Right hindlimb (tissue), 1 donor: ENCODE results near the gene SPOCK1.
"Not testable (repeated sequence)": the region's sequence is repeated elsewhere in the genome, so short reads cannot be mapped to it uniquely, and the experiment has no call there.

Experiments used
- DNase-seq: peaks from one replicate; pipeline ENCODE4 v3.0.0-alpha.2; 2018

Gene SPOCK1

DNA sequence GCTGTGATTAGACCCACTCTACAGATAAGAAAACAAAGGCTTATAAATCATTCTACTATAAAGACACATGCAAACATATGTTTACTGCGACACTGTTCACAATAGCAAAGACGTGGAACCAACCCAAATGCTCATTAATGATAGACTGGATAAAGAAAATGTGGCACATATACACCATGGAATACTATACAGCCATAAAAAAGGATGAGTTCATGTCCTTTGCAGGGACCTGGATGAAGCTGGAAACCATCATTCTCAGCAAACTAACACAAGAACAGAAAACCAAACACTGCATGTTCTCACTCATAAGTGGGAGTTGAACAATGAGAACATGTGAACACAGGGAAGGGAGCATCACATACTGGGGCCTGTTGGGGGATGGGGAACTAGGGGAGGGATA, 240.0 kb downstream of the SPOCK1 start:
- not testable (repeated sequence) for DNase-seq

DNA sequence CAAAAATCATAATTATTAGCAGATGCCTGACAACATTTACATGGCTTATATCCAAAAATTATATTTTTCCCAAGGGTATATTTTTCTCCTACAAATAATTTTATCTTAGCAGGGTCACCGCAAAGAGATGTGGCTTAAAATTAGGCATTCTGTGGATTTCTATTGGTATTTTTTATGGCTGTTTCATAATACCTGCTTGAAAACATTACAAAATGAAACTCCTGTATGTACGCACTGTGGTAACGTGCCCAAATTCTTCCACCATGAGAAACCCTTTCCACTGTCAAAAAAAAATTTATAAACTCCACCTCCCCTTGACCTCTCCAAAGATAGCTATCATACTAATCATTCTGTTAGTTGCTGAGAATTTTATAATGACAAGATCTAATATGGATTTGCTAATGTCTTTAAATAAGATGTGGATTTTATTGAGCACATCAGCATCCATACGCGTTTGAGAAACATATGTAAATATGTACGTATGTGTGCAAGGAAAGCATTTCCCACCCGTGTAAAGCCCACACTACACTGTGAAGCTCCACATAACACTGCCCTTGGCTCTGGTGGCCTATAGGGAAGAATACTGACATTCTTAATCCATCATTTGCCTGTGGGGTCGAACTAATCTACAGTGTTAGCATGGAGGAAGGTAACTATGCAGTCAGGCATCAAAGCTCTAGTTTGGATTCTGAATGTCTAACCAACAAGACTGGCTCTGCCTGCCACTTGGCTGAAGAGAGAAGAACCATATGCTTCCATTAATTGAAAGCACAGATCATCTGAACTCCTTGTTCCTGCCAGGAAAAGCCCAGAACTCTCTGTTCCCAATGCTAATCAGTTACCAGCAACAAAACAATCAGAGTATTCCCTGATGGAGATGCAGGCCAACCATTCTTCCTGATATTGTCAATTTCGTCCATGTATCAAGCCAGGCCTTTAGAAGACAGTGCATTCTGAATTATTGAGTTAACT, 244.7 kb downstream of the SPOCK1 start:
- DNase-seq: no peak

DNA sequence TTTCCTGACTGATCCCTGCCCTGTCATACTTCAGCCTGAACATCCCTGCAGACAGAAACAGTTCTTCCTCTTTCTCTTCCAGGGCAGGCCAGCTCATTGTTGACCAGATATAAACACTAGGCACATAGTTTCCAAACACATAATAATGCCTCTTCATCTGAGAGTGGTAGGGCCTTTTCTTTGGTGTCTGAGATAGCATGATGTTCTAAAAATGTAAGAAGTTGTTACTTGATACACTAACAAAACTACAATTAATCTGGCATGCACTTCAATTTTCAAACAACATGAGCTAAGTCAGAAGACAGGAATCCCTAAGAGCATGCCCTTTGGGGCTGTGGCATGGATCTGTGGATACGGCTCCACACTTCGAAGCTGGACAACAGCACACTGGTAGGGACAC, 246.6 kb downstream of the SPOCK1 start:
- DNase-seq: no peak

DNA sequence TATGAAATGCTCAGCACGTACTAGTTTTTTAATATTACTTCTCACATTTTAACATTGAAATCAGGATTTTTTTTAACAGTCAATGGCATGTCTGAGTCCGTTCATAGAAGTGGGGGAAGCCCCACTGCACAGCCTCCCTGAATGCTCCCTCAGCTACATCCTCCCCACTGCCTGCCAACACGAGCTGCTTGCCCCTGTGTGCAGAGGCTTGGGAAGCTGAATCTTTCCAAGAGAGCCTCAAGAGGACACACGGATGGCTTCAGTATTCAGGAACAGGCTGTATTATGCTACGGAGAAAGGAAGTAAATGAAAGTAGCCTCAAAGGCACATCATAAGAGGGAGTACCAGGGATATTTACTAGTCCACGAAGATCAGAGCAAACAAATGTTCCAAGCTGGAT, 248.7 kb downstream of the SPOCK1 start:
- no peak for DNase-seq

DNA sequence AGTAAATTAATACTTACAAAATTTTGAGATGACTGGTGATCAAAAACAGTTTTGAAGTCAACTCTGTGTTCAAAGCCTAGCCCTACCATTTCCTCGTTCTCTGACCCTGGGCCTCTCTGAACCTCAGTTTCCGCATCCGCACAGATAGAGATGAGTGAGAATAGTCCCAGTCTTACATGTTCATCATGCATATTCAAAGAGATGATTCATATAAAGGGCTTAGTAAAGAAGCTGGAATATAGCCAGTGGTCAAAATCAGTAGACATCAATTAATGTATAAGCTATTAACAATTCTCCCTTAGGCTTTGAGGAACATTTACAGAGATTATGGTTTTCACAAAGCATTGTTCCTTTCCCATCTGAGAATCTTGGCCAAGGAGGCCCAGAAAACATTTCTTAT, 250.6 kb downstream of the SPOCK1 start:
- no peak for DNase-seq

DNA sequence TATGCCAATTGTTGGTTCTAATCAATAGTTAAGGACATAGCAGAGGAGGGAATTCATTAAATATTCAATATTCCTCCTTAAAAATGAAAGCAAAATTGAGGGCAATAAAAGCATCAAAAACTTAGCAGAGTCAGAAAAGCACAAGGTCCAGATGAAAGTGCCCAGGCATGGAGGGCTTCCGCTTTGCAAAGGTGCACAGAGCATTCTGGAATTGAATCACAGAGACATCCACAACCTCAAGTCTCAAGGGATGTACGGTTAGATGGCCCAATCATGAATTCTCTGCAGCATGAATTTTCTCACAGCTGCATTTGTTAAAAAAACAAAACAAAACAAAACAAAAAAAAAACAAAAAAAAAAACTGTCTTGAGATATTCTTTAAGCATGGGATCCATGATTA, 253.7 kb downstream of the SPOCK1 start:
- no peak for DNase-seq

DNA sequence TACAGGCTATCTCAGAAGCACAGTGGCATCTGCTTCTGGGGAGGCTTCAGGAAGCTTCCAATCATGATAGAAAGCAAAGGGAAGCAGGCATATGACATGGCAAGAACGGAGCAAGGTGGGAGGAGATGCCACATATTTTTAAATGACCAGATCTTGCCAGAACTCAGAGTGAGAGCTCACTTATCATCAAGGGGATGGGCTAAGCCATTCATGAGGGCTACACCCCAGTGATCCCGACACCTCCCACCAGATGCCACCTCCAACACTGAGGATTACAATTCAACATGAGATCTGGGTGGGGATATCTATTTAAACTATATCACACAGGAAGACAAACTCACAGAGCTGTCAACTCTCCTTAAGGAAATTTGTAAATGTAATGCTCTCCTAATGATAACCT, 258.8 kb downstream of the SPOCK1 start:
- no peak for DNase-seq

DNA sequence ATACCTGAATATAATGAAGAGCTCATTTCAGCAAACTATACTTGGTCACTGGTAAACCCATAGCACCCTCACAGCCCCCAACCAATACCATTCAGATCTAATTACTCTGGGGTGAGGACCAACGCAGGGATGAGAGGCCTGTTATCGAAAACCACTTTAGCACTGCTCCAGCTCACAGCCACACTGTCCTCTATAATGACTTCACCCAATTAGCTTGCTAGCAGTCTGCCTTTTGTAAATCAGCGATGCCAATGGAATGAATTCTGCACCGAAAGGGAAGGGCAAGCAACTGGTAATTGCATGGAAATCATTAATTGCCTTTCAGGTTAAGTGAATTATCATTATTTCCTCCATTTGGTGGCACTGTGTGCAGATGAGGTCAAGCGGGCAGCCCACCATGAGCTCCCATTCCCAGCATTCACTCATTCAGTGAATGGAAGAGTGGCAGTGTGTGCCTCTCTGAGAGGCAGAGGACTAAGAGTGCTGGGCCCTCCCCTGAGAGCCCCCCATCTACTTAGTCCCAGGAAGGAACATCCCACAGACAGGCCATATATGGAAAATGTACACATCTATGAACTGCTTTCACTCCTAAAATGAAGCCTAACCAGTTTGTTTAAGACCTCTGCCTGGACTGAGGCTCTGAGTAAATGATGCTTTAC, 262.1 kb downstream of the SPOCK1 start:
- DNase-seq: no peak

DNA sequence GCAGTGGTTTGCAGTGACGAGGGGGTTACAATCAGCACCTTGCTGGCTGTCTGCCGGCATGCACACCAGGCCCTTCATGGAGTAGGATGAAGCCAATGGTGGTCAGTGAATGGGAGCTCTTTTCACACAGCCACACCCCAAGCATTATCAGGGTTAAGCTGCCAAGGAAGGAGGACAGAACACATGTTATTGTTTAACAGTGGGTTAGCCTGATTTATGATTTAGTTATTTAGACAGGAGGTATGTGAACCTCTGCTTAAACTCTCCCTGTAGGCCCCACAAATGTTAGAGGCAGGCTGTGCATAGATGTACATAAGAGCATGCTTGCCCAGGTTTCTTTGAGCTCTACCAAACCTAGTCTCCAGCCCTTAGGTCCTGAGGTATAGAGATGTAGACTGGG, 262.9 kb downstream of the SPOCK1 start:
- DNase-seq: no peak

DNA sequence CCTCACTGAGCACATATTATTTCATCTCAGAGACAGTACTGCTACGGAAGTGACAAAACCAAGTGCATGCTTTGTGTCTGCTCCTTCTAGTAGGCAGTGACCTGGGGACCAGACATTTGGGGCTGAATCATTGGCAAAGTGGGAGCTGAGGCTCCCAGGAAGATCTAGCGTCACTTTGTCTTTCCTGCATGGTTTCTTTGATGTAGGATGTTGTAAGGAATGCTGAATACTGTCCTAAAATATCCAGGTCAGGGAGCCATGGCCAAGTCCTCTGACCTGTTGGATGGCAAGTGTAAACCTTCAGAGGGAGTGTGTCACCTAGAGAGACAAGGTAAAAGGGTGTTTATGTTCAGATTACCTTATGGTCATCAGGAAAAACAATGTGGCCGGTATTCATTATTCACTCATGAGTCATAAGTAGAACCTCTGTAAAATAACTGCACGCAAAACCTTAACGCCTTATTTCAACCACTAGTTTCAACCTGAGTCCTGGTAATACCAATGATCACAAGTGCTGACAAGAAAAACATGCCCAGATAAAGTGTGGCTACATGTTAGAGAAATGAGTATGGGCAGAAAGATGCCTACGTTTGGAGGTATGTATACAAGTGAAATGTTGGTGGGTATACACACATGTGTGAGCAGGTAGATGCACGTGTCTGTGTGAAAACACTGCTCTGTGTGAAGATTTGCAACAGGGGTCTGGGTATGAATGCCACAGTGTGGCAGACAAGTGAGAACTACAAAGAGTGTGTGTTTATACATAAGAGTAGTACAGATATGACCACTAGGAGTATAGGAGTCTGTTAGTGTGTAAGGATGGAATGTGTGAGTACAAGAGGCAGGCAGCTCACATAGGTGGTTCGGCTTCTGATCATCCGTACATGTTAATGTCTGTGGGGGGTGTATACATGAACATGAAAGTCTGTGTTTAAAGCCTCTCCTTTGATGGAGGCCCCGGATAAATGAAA, 263.9 kb downstream of the SPOCK1 start:
- DNase-seq: no peak

DNA sequence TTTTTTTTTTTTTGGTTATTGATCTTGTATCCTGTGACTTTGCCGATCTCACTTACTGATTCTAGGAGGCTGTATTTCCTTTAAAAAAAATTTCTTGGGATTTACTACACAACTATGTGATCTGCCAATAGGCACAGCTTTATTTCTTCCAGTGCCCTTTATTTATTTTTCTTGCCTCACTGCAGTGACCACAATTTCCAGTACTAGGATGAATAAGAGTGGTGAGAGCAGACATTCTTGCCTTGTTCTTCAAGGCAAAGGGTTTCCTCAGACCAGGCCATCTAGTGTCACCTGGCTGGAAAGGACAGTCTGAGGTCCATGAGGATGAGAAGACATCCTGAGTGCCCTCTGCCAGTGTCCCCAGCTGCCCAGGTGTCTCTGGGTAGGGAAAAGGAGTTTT, 265.4 kb downstream of the SPOCK1 start:
- DNase-seq: no peak

DNA sequence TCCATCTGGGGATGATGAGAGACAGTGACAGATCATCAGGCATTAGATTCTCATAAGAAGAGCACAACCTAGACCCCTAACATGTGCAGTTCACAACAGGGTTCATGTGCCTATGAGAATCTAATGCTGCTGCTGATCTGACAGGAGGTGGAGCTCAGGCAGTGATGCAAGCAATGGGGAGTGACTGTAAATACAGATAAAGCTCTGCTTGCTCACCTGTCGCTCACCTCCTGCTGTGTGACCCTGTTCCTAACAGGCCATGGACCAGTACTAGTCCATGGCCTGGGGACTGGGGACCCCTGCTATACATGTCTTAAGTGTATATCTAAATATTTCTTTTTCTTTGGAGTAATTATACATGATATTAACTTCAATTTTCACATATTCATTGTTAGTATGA, 265.8 kb downstream of the SPOCK1 start:
- DNase-seq: not testable (repeated sequence)

DNA sequence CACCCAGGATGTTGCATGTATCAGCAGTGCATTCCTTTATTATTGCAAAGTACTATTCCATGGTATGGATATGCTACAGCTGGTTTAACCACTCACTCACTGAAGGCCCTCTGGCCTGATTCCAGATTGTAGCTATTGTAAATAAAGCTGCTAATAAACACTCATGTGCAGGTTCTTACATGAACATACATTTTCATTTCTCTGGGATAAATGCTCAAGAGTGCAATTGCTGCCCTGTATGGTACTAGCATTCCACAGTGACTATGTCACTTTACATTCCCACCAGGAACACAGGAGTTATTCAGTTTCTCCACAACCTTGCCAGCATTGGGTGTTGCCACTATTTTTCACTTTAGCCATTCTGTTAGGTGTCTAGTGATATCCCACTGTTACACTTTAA, 267.6 kb downstream of the SPOCK1 start:
- DNase-seq: no peak

DNA sequence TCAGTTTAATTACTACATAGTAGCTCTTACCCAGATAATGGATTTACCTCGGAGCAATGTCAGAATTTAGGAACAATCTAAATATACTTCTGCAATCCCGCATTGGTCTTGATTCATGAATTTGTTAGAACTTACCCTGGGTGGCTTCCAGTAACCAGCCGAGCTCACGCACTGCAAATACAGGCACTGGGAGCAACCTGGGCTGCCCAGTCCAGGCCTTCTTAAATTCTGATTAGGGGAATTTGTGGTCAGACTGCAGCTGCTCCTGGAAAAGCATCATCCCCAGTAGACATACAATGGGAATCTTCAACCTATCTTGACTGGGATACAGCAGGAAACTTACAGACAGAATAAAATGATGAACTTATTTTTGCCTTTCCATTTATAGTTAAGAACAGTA, 270.3 kb downstream of the SPOCK1 start:
- DNase-seq: no peak

DNA sequence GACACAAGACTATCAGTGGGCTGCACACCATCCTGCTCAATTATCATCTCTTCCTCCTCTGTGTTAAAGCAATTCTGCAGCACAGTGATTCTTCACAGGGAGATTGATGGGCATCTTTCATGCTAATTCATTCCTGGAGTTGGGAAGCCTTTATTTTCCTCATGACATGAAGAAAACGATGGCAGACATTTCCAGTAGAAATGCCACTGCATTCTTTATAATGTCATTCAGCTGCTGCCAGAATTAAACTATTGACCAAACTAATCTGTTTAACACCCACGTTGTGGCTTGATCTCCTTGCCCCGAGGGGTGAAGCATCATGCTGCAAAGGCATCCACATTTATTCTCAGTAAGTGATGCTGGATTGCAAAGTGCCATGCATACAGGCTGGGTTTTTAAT, 273.0 kb downstream of the SPOCK1 start:
- DNase-seq: no peak

DNA sequence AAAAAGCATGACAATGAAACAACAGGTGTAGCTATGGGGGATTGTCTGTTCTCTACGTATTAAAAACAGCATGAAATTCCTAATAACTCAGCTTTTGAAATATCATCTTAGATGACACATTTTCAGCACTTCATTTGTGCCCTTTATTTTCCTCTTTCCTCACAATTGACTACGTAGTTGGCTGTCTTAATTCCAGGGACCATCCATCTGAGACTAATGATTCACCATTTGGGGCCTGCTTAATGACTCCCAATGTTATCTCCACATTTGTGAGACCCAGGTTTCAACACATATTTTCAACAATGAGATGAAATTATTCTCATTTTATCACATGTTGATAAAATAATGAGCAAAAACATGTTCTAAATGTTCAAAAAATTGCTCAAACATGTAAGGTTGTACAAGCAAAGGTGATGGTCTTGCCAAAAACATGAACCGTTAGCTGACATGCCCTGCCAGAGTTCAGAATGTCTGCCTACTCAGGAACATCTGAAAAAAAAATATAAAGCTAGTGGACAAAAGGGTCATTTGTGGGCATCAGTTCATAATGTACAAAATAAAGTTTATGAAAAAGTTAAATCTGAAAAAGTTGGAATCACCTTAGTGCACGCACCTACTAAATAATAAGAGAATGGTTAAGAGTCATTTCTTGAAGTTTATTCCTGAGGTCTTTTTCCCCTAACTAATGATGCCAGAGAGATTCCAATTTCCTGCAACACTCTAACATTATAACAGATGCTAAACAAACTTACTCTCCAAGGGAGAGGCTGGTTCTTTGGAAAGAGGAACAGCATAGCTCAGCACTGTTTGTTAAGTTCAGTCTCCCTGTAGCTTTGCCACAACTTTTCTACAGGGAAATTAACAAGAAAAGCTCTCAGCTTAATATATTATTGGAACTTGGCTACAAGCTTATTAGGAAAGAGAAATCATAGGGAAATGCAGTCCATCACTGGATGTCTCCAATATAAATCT, 275.5 kb downstream of the SPOCK1 start:
- no peak for DNase-seq

DNA sequence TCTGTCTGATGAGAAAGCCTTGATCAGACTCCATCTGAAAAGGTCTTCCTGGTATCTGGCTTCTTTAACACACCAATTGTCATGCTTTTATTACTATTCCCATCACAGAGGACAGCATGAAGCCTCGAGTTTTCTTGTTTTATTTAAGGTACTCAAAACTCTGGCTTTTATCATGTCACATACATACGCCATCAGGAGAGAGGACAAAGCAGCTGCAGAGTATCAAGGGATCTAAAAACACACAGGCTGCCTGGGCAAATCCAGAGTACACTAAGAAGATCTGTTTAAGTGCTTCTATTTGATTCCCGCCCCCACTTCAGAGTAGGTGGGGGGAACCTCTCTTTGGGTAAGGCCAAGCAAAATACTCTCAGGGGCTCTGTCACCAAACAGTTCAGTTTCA, 277.2 kb downstream of the SPOCK1 start:
- no peak for DNase-seq

DNA sequence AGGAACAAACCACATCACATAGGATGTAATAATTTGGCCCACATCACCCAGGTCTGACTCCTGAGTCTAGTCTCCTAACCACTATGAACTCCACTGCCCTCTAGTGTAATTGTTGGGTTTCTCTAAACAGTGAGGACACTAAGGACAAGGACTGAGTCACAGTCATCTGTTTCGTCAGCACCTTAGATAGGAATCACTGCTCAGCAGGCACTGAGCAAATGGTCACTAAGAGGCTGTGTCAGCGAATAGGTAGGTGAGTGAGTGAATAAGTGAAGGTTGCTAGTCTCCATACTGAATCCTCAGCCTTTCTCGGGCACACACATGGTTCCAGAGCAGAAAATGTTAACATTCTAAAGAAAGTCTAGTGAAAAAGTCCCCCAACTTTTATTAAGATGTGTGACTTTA, 278.6 kb downstream of the SPOCK1 start:
- no peak for DNase-seq

DNA sequence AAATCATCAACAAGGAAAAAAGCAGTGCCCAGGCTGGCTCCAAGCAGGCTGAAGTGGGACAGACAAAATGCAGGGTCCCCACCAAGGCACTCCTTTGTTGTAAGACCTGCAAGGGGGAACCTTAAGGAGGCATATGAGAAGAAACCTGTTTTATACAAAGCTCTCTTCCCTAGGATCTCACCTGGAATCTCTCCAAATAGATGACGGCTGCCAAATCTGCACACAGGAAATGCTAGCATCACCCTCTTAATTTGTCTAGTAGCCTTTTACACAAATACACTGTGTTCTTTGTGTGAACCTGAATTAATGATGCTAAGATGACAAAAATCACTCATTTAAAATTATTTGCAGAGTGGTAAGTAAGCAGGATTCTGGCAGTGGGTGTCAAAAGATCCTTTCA, 280.2 kb downstream of the SPOCK1 start:
- no peak for DNase-seq

DNA sequence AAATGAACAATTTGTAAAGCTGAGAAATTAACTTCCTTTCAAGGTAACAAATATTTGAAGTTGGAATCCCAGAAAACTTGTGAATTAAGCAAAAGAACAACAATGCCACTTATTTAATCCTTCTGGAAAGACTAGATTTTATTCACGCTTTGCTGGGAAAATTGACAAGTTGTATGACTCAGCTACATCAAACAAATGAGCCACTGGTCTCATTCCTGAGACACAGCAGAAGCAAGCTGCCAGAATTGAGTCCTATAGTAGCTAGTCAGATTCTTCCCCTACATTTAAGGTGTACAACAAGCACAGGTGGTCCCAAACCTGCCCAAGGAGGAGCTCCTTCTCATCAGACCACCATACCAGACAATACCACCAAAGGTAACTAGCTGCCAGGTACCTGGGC, 280.7 kb downstream of the SPOCK1 start:
- no peak for DNase-seq

DNA sequence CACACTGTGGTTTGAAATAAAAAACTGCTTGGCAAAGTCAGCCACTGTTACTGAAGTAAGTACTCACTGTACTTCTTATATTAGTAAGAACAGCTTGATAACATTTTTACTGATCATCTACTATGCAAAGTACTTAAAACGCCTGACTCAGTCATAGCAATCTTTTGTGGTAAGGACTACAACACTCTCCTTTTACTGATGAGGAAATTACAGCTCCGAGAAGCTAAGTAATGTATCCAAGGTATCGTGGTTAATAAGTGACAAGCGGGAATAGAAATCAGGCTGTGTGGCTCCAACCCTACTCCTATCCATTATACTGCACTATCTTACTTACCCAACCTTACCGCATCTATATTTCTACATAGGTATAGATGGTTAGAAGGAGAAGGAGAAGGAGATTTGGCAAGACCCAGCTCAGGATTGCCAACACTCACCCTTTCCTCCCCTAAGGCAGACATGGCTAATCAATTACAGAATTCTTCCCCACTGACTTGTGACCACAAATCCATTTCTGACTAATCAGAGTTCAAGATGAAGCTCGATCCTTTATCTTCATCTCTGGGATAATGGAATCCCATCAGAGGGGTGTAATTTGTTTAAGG, 281.4 kb downstream of the SPOCK1 start:
- DNase-seq: no peak
